GM23338 (cell line): ENCODE measurements around the gene SETX. TPM values are rescaled to one million over a fixed set of nuclear protein-coding genes. Genes with fewer than 3 reads are reported as not detected.
A peak's percentile ranks its signal among the peaks of the same experiment; 100 is the strongest.

Source experiments
- ATAC-seq: fragments of 200-7000 bp; cut with Tn5 transposase; 3 replicates; pipeline ENCODE4 v1.9.1; 2020
- DNase-seq: peaks from one replicate; pipeline ENCODE4 v3.0.0-alpha.2; 2015; ENCODE audit warnings: low spot score
- H2AFZ ChIP-seq: fragments of 200-600 bp; sonication (generic); 2 replicates; pipeline ENCODE4 v1.8.0; 2016; ENCODE audit warnings: antibody characterized with exemption, mild to moderate bottlenecking, moderate library complexity
- H3F3A ChIP-seq: fragments of 200-600 bp; sonication (generic); replicated peaks from 2 replicates; pipeline ENCODE4 v1.8.0; 2017; ENCODE audit warnings: antibody characterized with exemption, mixed run types, low read depth
- H3K27ac ChIP-seq: fragments of 200-600 bp; sonication (generic); 2 replicates; pipeline ENCODE4 v1.6.1; 2016; ENCODE audit warnings: low read depth
- H3K27me3 ChIP-seq: fragments of 200-600 bp; sonication (generic); 2 replicates; pipeline ENCODE4 v1.8.0; 2016; ENCODE audit warnings: mild to moderate bottlenecking, mixed run types, moderate library complexity; ENCODE audit not compliant: insufficient read depth
- H3K36me3 ChIP-seq: fragments of 200-600 bp; sonication (generic); 2 replicates; pipeline ENCODE4 v1.8.0; 2016; ENCODE audit warnings: mild to moderate bottlenecking; ENCODE audit not compliant: insufficient read depth
- H3K4me1 ChIP-seq: fragments of 200-600 bp; sonication (generic); 2 replicates; pipeline ENCODE4 v1.8.0; 2016; ENCODE audit warnings: mild to moderate bottlenecking, moderate library complexity; ENCODE audit not compliant: insufficient read depth
- H3K4me2 ChIP-seq: fragments of 200-600 bp; sonication (generic); 2 replicates; pipeline ENCODE4 v1.7.1; 2017; ENCODE audit warnings: mixed run types
- H3K4me3 ChIP-seq: fragments of 200-600 bp; sonication (generic); 2 replicates; pipeline ENCODE4 v1.6.1; 2016; ENCODE audit warnings: mixed run types
- H3K79me2 ChIP-seq: fragments of 200-600 bp; sonication (generic); replicated peaks from 2 replicates; pipeline ENCODE4 v1.8.0; 2017; ENCODE audit warnings: mild to moderate bottlenecking; ENCODE audit not compliant: insufficient read depth
- H3K9me2 ChIP-seq: fragments of 200-600 bp; sonication (generic); 2 replicates; pipeline ENCODE4 v1.8.0; 2017; ENCODE audit not compliant: insufficient read depth
- H4K20me1 ChIP-seq: fragments of 200-600 bp; sonication (generic); replicated peaks from 2 replicates; pipeline ENCODE4 v1.8.0; 2017; ENCODE audit warnings: mild to moderate bottlenecking; ENCODE audit not compliant: insufficient read depth
- H3K27ac Mint-ChIP-seq: 2 replicates; pipeline ENCODE4 v1.8.0; 2020; ENCODE audit warnings: inconsistent platforms, mild to moderate bottlenecking, moderate library complexity, mixed read lengths
- H3K27me3 Mint-ChIP-seq: 3 replicates; pipeline ENCODE4 v1.8.0; 2022; ENCODE audit warnings: low read depth, mild to moderate bottlenecking, moderate library complexity, mixed read lengths, inconsistent platforms; ENCODE audit not compliant: insufficient read depth, poor library complexity
- H3K36me3 Mint-ChIP-seq: 3 replicates; pipeline ENCODE4 v1.8.0; 2021; ENCODE audit warnings: low read depth, mild to moderate bottlenecking, inconsistent platforms, moderate library complexity, mixed read lengths
- H3K4me1 Mint-ChIP-seq: 3 replicates; pipeline ENCODE4 v1.8.0; 2020; ENCODE audit warnings: mild to moderate bottlenecking, inconsistent platforms, mixed read lengths
- H3K4me3 Mint-ChIP-seq: 3 replicates; pipeline ENCODE4 v1.8.0; 2021; ENCODE audit warnings: moderate library complexity, mild to moderate bottlenecking, inconsistent platforms, mixed read lengths
- H3K9me3 Mint-ChIP-seq: 3 replicates; pipeline ENCODE4 v1.8.0; 2020; ENCODE audit warnings: moderate library complexity, mild to moderate bottlenecking, inconsistent platforms, mixed read lengths
- CTCF ChIP-seq, 2 experiments: fragments of 200-600 bp in 1 of 2; sonication (generic) in 1 of 2; conservative IDR thresholded peaks; 2 replicates each; pipeline versions ENCODE4 v1.5.1 to v1.6.1; 2016 to 2017; ENCODE audit warnings: antibody characterized with exemption in 2 of 2, low read depth in 2 of 2, mild to moderate bottlenecking in 2 of 2, moderate library complexity in 1 of 2
- REST ChIP-seq: IDR thresholded peaks from one replicate; pipeline ENCODE4 v1.6.1; 2018; ENCODE audit warnings: antibody characterized with exemption; ENCODE audit not compliant: unreplicated experiment
- ZNF114 ChIP-seq: fragments of 250-450 bp; sonication (Bioruptor Pico); IDR thresholded peaks from 2 replicates; pipeline ENCODE4 v1.5.0; 2020; ENCODE audit warnings: mild to moderate bottlenecking, moderate library complexity
- ZNF331 ChIP-seq: fragments of 250-450 bp; sonication (Bioruptor Pico); IDR thresholded peaks from 2 replicates; pipeline ENCODE4 v1.5.0; 2020; ENCODE audit warnings: low read depth, mild to moderate bottlenecking, moderate library complexity
- ZNF462 ChIP-seq: fragments of 250-450 bp; sonication (Bioruptor Pico); IDR thresholded peaks from 2 replicates; pipeline ENCODE4 v1.5.0; 2020; ENCODE audit warnings: mild to moderate bottlenecking, moderate library complexity
- polyA plus RNA-seq: library from polyadenylated mRNA; unstranded; fragments of >200 nt; fragmentation: Nextera tagmentation; extraction: Ambion mirVana; gene quantifications from 2 replicates; pipeline ENCODE4 v1.2.1, GENCODE V29; 2016
- total RNA-seq: library from RNA; depleted of rRNA; stranded (reverse); fragments of >200 nt; shearing (Covaris generic); gene quantifications from 2 replicates; pipeline ENCODE4 v1.2.3, GENCODE V29; 2014

Gene SETX
- total and polyA plus RNA-seq, 2 experiments from 2014 or later = 17.5 to 49.9 TPM

GRCh38 chr9:132319421-132320110, 35.2 kb downstream of the SETX start (continued):
- peak; percentile 56; the same call in 1 of the 2 replicates for TF ChIP-seq ZNF462 (CRISPR knock-in tag)
- TF ChIP-seq ZNF331 = no peak

GRCh38 chr9:132312873-132313272, 41.9 kb downstream of the SETX start:
- no peak overlapping the region for H3K4me3 ChIP-seq
- Mint-ChIP-seq H3K4me1 (no peaks in the 10 kb centered on the region), H3K27me3 (no peaks in the 10 kb centered on the region), H3K36me3 (peaks cover 34% of the 10 kb centered on the region), H3K27ac (no peak overlapping the region), H3K9me3 (no peaks in the 10 kb centered on the region), H3K4me3 (no peak overlapping the region)
- no peak overlapping the region for H3K4me2 ChIP-seq
- TF ChIP-seq CTCF (conservative IDR thresholded peaks at IDR 0.05; ENCODE audit: low read depth in 2 of 2) (peak in 1 of 2 experiments; percentile 40; a peak in 1 of 4 replicates), REST (no peak), ZNF114 (no peak)
- H4K20me1 ChIP-seq = peaks cover 21% of the 10 kb centered on the region
- no peaks in the 10 kb centered on the region for H3K9me2 ChIP-seq
- no peak for DNase-seq
- H3K27ac ChIP-seq = no peak overlapping the region
- ATAC-seq = no peak
- H3F3A ChIP-seq = no peaks in the 10 kb centered on the region
- no peaks in the 10 kb centered on the region for H3K4me1 ChIP-seq
- no peaks in the 10 kb centered on the region for H3K27me3 ChIP-seq
- no peak overlapping the region for H2AFZ ChIP-seq
- H3K79me2 ChIP-seq = peaks cover 35% of the 10 kb centered on the region
- H3K36me3 ChIP-seq = peaks cover 25% of the 10 kb centered on the region; the same call in 1 of the 2 replicates
